GM20000 (cell line): Measurements from ENCODE around the gene SLC15A3.

Experiments
- DNase-seq: peaks from one replicate; pipeline ENCODE4 v3.0.0; 2012; ENCODE audit warnings: low spot score
- TF ChIP-seq, protein P1 (sequence below): IDR thresholded peaks from 2 replicates; pipeline ENCODE4 v1.5.1; 2012; ENCODE audit warnings: mild to moderate bottlenecking, control low read depth; ENCODE audit errors: extremely low read depth, missing control alignments

SLC15A3 gene

DNA sequence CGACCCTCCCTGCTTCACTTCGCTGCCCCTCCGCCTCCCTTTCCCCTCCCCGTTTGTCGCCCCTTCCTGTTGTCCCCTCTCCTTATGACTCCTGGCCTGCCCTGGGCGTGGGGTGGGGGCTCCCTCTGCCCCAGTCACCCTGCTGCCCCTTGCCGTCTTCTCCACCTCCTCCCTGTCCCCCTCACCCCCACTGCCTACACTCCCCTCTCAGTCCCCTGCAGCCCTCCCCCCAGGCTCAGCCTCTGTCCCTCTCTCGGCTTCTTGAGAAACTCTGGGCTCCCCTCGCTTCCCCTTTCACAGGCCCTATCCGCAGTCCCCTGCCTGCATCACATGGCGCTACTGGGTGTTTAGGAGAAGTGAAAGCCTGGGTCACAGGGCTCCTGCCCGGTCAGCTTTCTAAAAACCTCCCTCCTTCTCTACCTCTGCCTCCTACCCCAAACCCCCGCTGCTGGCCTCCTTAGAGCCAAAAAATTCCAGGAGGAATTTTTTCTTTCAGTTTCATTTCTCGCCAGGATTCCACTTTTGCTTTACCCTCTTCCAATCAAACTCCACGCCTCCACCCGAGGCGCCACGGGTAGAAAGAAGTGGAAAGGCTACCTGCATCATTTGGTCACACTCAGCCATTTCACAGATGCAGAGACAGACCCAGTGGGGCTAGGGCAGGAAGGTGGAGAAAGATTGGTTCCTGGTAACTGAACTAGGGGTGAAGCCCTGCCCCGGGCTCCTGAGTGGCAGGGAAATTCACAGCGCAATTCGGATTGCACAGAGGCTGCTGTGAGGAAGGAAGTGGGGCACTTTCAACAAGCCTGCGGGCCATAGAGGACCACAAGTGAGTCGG is at the start of gene SLC15A3:
SLC15A3 (minus strand) TSS at position 273 of the 838 bp plus-strand sequence. CDS start 625 bp downstream, outside the sequence.
- peak; percentile 91 for DNase-seq
- TF ChIP-seq, protein P1, sequence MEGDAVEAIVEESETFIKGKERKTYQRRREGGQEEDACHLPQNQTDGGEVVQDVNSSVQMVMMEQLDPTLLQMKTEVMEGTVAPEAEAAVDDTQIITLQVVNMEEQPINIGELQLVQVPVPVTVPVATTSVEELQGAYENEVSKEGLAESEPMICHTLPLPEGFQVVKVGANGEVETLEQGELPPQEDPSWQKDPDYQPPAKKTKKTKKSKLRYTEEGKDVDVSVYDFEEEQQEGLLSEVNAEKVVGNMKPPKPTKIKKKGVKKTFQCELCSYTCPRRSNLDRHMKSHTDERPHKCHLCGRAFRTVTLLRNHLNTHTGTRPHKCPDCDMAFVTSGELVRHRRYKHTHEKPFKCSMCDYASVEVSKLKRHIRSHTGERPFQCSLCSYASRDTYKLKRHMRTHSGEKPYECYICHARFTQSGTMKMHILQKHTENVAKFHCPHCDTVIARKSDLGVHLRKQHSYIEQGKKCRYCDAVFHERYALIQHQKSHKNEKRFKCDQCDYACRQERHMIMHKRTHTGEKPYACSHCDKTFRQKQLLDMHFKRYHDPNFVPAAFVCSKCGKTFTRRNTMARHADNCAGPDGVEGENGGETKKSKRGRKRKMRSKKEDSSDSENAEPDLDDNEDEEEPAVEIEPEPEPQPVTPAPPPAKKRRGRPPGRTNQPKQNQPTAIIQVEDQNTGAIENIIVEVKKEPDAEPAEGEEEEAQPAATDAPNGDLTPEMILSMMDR: no peak

GRCh38 chr11:61000426-61000825 is 48.5 kb upstream of the SLC15A3 start:
- DNase-seq: no peak
- TF ChIP-seq, protein P1: no peak

DNA sequence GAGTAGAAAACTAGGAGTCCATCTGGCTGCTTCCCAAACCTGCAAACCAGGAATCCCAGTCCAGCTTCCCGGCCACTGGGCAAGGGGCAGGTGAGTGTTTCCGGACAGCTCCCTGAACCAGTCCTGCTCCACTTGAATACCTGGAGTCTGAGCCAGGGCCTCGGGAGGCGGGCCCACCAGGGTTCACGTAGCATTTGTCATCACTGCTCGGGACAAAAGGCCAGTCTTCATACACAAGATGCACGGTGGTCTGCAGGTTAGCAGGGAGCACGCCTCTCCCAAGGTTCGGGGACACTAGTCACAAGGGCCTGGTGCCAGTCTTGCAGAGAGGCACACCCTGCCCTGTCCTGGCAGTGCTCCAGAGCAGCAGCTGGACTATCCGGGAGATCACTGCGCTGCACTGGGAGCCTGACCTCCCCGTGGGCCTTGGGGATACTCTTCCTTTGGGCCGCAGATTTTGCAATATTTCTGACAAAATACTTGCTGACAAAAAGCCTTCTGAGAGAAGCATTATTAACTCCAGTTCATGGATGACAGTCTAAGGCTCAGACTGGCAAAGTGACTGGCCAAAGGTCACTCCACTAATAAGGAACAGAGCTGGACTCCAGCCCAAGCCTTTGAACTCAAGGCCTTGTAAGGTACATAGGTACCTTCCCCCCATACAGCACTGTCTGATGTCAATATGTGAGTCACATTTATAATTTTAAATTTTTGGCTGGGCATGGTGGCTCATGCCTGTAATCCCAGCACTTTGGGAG is 44.6 kb upstream of the SLC15A3 start:
- no peak for DNase-seq
- TF ChIP-seq, protein P1: no peak

GRCh38 chr11:60995798-60996197 is 43.8 kb upstream of the SLC15A3 start:
- DNase-seq: no peak
- TF ChIP-seq, protein P1: no peak

DNA sequence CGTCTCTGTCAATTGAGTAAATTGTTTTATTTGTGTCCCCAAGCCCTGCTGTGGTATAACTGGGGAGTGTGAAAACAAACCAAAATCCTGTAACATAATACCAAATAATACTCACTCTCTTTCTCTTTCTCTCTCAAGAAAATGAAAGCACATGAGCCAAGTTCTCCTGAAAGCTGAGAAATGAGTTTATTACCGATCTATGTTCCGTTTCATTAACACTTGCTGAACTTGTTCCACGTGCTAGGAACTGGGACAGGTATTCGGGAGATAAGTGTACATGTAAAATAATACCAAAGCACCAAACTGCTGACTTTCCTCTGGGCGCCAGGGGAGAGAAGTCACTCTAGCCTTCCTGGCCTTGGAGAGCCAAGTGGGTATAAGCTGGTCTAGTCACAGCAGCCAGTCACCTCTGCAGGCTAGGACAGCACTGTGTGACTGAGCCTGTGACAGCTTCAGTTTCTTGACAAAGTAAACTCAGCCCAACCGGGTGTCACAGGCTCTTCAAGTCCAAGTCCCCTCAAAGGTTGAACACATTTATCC is 42.6 kb upstream of the SLC15A3 start:
- no peak for DNase-seq
- TF ChIP-seq, protein P1: no peak

- TF ChIP-seq, protein P1: no peak
- DNase-seq: no peak
These were observed 41.6 kb upstream of the SLC15A3 start for GRCh38 chr11:60993615-60994014.
